H1 (cell line): Measurements from ENCODE around the gene AGAP1. TPM values are rescaled to one million over a fixed set of nuclear protein-coding genes. Genes with fewer than 3 reads are reported as not detected.

Experiments
- CTCF ChIA-PET: fragments of 300-600 bp; sonication (Branson Sonifier 250); formaldehyde crosslinking; loops from one replicate; lab custom pipeline; 2021; ENCODE audit not compliant: partially characterized antibody; lab: Charles Lee
- POLR2A ChIA-PET: fragments of 300-600 bp; sonication (Branson Sonifier 250); formaldehyde crosslinking; loops from one replicate; lab custom pipeline; 2021; ENCODE audit warnings: inconsistent platforms; ENCODE audit not compliant: partially characterized antibody; lab: Charles Lee
- DNase-seq, 2 experiments: peaks; one replicate each; pipeline versions ENCODE4 v3.0.0 to v3.0.0-alpha.2; 2010 to 2022; ENCODE audit warnings: low spot score in 2 of 2, low read depth in 1 of 2, mixed read lengths in 1 of 2
- FAIRE-seq: peaks from 2 replicates; lab custom pipeline; 2011; peaks lifted over from hg19 to GRCh38; lab: Jason Lieb, UNC
- H2AFZ ChIP-seq: 2 replicates; pipeline ENCODE4 v1.8.1; 2012; ENCODE audit warnings: low read length, inconsistent platforms
- H2AK5ac ChIP-seq: 2 replicates; pipeline ENCODE4 v1.6.1; 2013; ENCODE audit warnings: low read depth, low read length
- H2BK120ac ChIP-seq: replicated peaks from 2 replicates; pipeline ENCODE3; 2013; ENCODE audit warnings: low read depth, low read length, inconsistent platforms
- H2BK12ac ChIP-seq: 2 replicates; pipeline ENCODE4 v1.6.1; 2013; ENCODE audit warnings: low read depth, low read length
- H2BK15ac ChIP-seq: 2 replicates; pipeline ENCODE4 v1.6.1; 2013; ENCODE audit warnings: low read length
- H2BK20ac ChIP-seq: 2 replicates; pipeline ENCODE4 v1.6.1; 2013; ENCODE audit warnings: low read length
- H2BK5ac ChIP-seq: 2 replicates; pipeline ENCODE4 v1.6.1; 2013; ENCODE audit warnings: low read depth, low read length
- H3K14ac ChIP-seq: 2 replicates; pipeline ENCODE4 v1.6.1; 2013; ENCODE audit warnings: inconsistent platforms; ENCODE audit not compliant: insufficient read length
- H3K18ac ChIP-seq: 2 replicates; pipeline ENCODE4 v1.6.1; 2013; ENCODE audit warnings: low read length; ENCODE audit errors: extremely low read depth
- H3K23ac ChIP-seq: 2 replicates; pipeline ENCODE4 v1.6.1; 2013; ENCODE audit warnings: inconsistent platforms; ENCODE audit not compliant: insufficient read length
- H3K23me2 ChIP-seq: 2 replicates; pipeline ENCODE4 v1.6.1; 2013; ENCODE audit warnings: low read depth, low read length
- H3K27ac ChIP-seq: 2 replicates; pipeline ENCODE4 v1.6.1; 2011; ENCODE audit warnings: low read depth, low read length, inconsistent platforms
- H3K27me3 ChIP-seq, 4 experiments: replicated peaks in 1 of 4; 1 replicate in 1 of 4; 2 replicates in 3 of 4; pipeline versions ENCODE4 v1.6.1 to v1.8.1; 2011 to 2013; ENCODE audit warnings: low read length in 3 of 4, mild to moderate bottlenecking in 3 of 4, inconsistent platforms in 2 of 4, mixed read lengths in 2 of 4, moderate library complexity in 1 of 4; ENCODE audit not compliant: control insufficient read depth in 3 of 4, insufficient read depth in 3 of 4; ENCODE audit errors: extremely low read depth in 1 of 4
- H3K36me3 ChIP-seq, 4 experiments: 2 replicates each; pipeline versions ENCODE4 v1.6.1 to v1.8.1; 2011 to 2013; ENCODE audit warnings: mild to moderate bottlenecking in 4 of 4, low read length in 3 of 4, moderate library complexity in 2 of 4, control low read depth in 1 of 4, inconsistent platforms in 1 of 4; ENCODE audit not compliant: insufficient read depth in 4 of 4, control insufficient read depth in 2 of 4
- H3K4ac ChIP-seq: replicated peaks from 2 replicates; pipeline ENCODE3; 2013; ENCODE audit warnings: low read length, low read depth, mixed read lengths, inconsistent platforms; ENCODE audit not compliant: insufficient read length
- H3K4me1 ChIP-seq, 4 experiments: replicated peaks in 1 of 4; 1 replicate in 1 of 4; 2 replicates in 3 of 4; pipeline versions ENCODE4 v1.6.1 to v1.8.1; 2011 to 2013; ENCODE audit warnings: low read length in 3 of 4, inconsistent platforms in 2 of 4, mixed read lengths in 1 of 4; ENCODE audit not compliant: insufficient read depth in 4 of 4, control insufficient read depth in 3 of 4
- H3K4me2 ChIP-seq, 2 experiments: 2 replicates each; pipeline versions ENCODE4 v1.6.1 to v1.8.1; 2011 to 2013; ENCODE audit warnings: low read depth in 2 of 2, low read length in 2 of 2, control low read depth in 1 of 2, inconsistent platforms in 1 of 2, mild to moderate bottlenecking in 1 of 2; ENCODE audit not compliant: insufficient read depth in 1 of 2
- H3K4me3 ChIP-seq, 4 experiments: fragments of 200-600, 300-600 bp in 1 of 4; sonication (generic), shearing (Covaris generic), sonication (Bioruptor Twin) in 1 of 4; 2 replicates each; pipeline versions ENCODE4 v1.5.1 to v1.8.1; 2011 to 2016; ENCODE audit warnings: low read length in 4 of 4, low read depth in 3 of 4, control low read depth in 2 of 4, inconsistent platforms in 2 of 4, mild to moderate bottlenecking in 2 of 4, mixed read lengths in 1 of 4, moderate library complexity in 1 of 4; ENCODE audit not compliant: insufficient read depth in 2 of 4; ENCODE audit errors: extremely low read depth in 1 of 4
- H3K56ac ChIP-seq: replicated peaks from 2 replicates; pipeline ENCODE3; 2013; ENCODE audit warnings: low read depth, mild to moderate bottlenecking, mixed read lengths, low read length, inconsistent platforms; ENCODE audit not compliant: insufficient read length
- H3K79me1 ChIP-seq: 2 replicates; pipeline ENCODE4 v1.6.1; 2013; ENCODE audit warnings: low read depth, low read length, control low read depth
- H3K79me2 ChIP-seq, 2 experiments: 2 replicates each; pipeline versions ENCODE4 v1.6.1 to v1.8.1; 2012 to 2013; ENCODE audit warnings: low read length in 2 of 2, mild to moderate bottlenecking in 2 of 2, inconsistent platforms in 1 of 2; ENCODE audit not compliant: insufficient read depth in 2 of 2, control insufficient read depth in 1 of 2
- H3K9ac ChIP-seq, 4 experiments: replicated peaks in 1 of 4; 1 replicate in 1 of 4; 2 replicates in 3 of 4; pipeline versions ENCODE4 v1.6.1 to v1.8.1; 2011 to 2013; ENCODE audit warnings: low read depth in 3 of 4, low read length in 3 of 4, control low read depth in 2 of 4, mild to moderate bottlenecking in 2 of 4, moderate library complexity in 2 of 4, inconsistent platforms in 1 of 4; ENCODE audit errors: extremely low read depth in 1 of 4
- H3K9me3 ChIP-seq, 2 experiments: 2 replicates each; pipeline versions ENCODE4 v1.6.1 to v1.8.1; 2012 to 2013; ENCODE audit warnings: mild to moderate bottlenecking in 2 of 2, moderate library complexity in 2 of 2, control low read depth in 1 of 2, inconsistent platforms in 1 of 2, low read depth in 1 of 2, low read length in 1 of 2, mixed read lengths in 1 of 2; ENCODE audit not compliant: insufficient read depth in 2 of 2
- H4K20me1 ChIP-seq, 2 experiments: replicated peaks in 1 of 2; 2 replicates each; pipeline versions ENCODE3 to v1.8.1; 2011 to 2013; ENCODE audit warnings: inconsistent platforms in 2 of 2, low read length in 2 of 2, mild to moderate bottlenecking in 1 of 2; ENCODE audit not compliant: insufficient read depth in 2 of 2, control insufficient read depth in 1 of 2
- H4K5ac ChIP-seq: 2 replicates; pipeline ENCODE4 v1.6.1; 2013; ENCODE audit warnings: low read length, low read depth, mixed read lengths, inconsistent platforms; ENCODE audit not compliant: insufficient read length
- H4K8ac ChIP-seq: 2 replicates; pipeline ENCODE4 v1.8.0; 2013; ENCODE audit warnings: mild to moderate bottlenecking, moderate library complexity, low read length, inconsistent platforms; ENCODE audit not compliant: insufficient read depth; ENCODE audit errors: extremely low read depth
- H4K91ac ChIP-seq: replicated peaks from 2 replicates; pipeline ENCODE3; 2013; ENCODE audit warnings: low read length, mixed read lengths, inconsistent platforms; ENCODE audit not compliant: insufficient read length
- ASH2L ChIP-seq: fragments of 200-600, 300-600 bp; sonication (generic); IDR thresholded peaks from one replicate; pipeline ENCODE4 v1.7.1; 2017; ENCODE audit warnings: low read length
- ATF2 ChIP-seq: IDR thresholded peaks from 2 replicates; pipeline ENCODE4 v1.6.1; 2012; ENCODE audit warnings: low read length, inconsistent platforms
- BCL11A ChIP-seq, 2 experiments: IDR thresholded peaks; one replicate each; pipeline ENCODE4 v1.6.1; 2011; ENCODE audit warnings: low read depth in 2 of 2, low read length in 2 of 2, mild to moderate bottlenecking in 2 of 2
- HDAC6 ChIP-seq: IDR thresholded peaks from one replicate; pipeline ENCODE4 v1.7.1; 2012; ENCODE audit warnings: low read depth, mild to moderate bottlenecking, inconsistent platforms, low read length, moderate library complexity
- KDM1A ChIP-seq: fragments of 200-600, 300-600 bp; sonication (generic); IDR thresholded peaks from 2 replicates; pipeline ENCODE4 v1.7.1; 2016; ENCODE audit warnings: mild to moderate bottlenecking, low read length, borderline replicate concordance
- KDM4A ChIP-seq: IDR thresholded peaks from one replicate; pipeline ENCODE4 v1.7.1; 2012; ENCODE audit warnings: low read depth, mild to moderate bottlenecking, moderate library complexity, low read length, inconsistent platforms; ENCODE audit not compliant: severe bottlenecking
- MAFK ChIP-seq: IDR thresholded peaks from 2 replicates; pipeline ENCODE4 v1.6.1; 2012; ENCODE audit warnings: low read depth, mild to moderate bottlenecking, improper control_type of control experiment, low read length
- NANOG ChIP-seq: IDR thresholded peaks from 2 replicates; pipeline ENCODE4 v1.6.1; 2011; ENCODE audit warnings: low read length, low read depth, mild to moderate bottlenecking, inconsistent platforms; ENCODE audit not compliant: insufficient read depth, poor library complexity, severe bottlenecking
- SP4 ChIP-seq: IDR thresholded peaks from 2 replicates; pipeline ENCODE4 v1.6.1; 2012; ENCODE audit warnings: low read length, inconsistent platforms
- SUZ12 ChIP-seq: fragments of 200-600 bp; sonication (generic); IDR thresholded peaks from 2 replicates; pipeline ENCODE4 v1.6.1; 2012; ENCODE audit warnings: mild to moderate bottlenecking, inconsistent platforms, low read length, moderate library complexity, mixed read lengths
- WGBS, 2 experiments: shearing (Covaris generic) in 1 of 2; methylation state at CpG; one replicate each; pipeline versions ENCODE4 v1.1.6 to v1.1.7; 2013 to 2015; ENCODE audit warnings: low lambda C conversion rate in 2 of 2, mixed read lengths in 2 of 2, inconsistent platforms in 1 of 2, low coverage in 1 of 2, missing lambda C conversion rate in 1 of 2; ENCODE audit not compliant: insufficient replicate concordance in 2 of 2, insufficient coverage in 1 of 2, insufficient read length in 1 of 2; ENCODE audit errors: extremely low coverage in 1 of 2, missing lambda C conversion rate in 1 of 2; 5-methylcytosine and 5-hydroxymethylcytosine counted together
- polyA plus RNA-seq, 7 experiments: library from polyadenylated mRNA; depleted of rRNA in 3 of 7; stranded (reverse) in 5 of 7; unstranded in 2 of 7; fragments of >200 nt in 5 of 7; fragments of 200-250 nt in 2 of 7; gene quantifications; 1 replicate in 5 of 7; 2 replicates in 1 of 7; 4 replicates in 1 of 7; pipeline versions ENCODE4 v1.2.1 to v1.2.3, GENCODE V29; 2011 to 2013; ENCODE audit warnings: missing spikeins in 2 of 7, mixed read lengths in 2 of 7
- total RNA-seq: library from RNA; stranded (reverse); fragmentation: NEBNext Ultra II Directional; extraction: Animal tissue kit (Norgen Biotek cat#: 25700); gene quantifications from 2 replicates; pipeline ENCODE4 v1.2.1, GENCODE V29; 2021

AGAP1 gene
- total and polyA plus RNA-seq, 2 of the 8 experiments (the other 6 are each of a cell fraction or from before 2014, with no cell fraction given): 18.1 to 39.4 TPM

GRCh38 chr2:235770909-235771820 is 277.3 kb downstream of the AGAP1 start:
- H2BK120ac ChIP-seq: no peak overlapping the region
- no peaks in the 10 kb centered on the region for H3K23me2 ChIP-seq
- H3K4me3 ChIP-seq: no peak overlapping the region
- H2AK5ac ChIP-seq: no peak overlapping the region
- DNase-seq (no peak), FAIRE-seq (no peak)
- H3K14ac ChIP-seq: no peak overlapping the region
- 0 out of 2 replicates have a peak, but pooled peaks cover 1% of the 10 kb centered on the region for H3K79me1 ChIP-seq
- H2BK20ac ChIP-seq: no peak overlapping the region
- no peaks in the 10 kb centered on the region for H3K79me2 ChIP-seq
- H3K18ac ChIP-seq: no peak overlapping the region
- POLR2A ChIA-PET: no interaction called here
- no peak overlapping the region for H3K23ac ChIP-seq
- H2BK5ac ChIP-seq: no peak overlapping the region
- no peak overlapping the region for H3K27ac ChIP-seq
- H3K9ac ChIP-seq: no peak overlapping the region
- H2BK15ac ChIP-seq: no peak overlapping the region
- H3K56ac ChIP-seq: no peak overlapping the region
- H3K4ac ChIP-seq: no peak overlapping the region
- no peaks in the 10 kb centered on the region for H3K9me3 ChIP-seq
- no peak overlapping the region for H4K91ac ChIP-seq
- no peak overlapping the region for H2AFZ ChIP-seq
- no peak overlapping the region for H2BK12ac ChIP-seq
- H3K4me2 ChIP-seq: no peak overlapping the region
- H3K27me3 ChIP-seq: no peaks in the 10 kb centered on the region
- H4K5ac ChIP-seq: no peak overlapping the region
- WGBS, 2 experiments: 93% methylated on average over 23 of the region's 23 CpGs; no CpG with 5 or more reads in 1 of the 2 experiments
- no peak overlapping the region; the same call in 1 of the 2 replicates for H4K8ac ChIP-seq
- H3K4me1 ChIP-seq: peaks cover 0 to 5% (median 2%) of the 10 kb centered on the region in 4 experiments; a peak in 4 of 7 replicates
- CTCF ChIA-PET: interaction anchor here (0.7 to 3.3 kb wide), 6 partner anchors 9 to 22 kb away, joined by 3 to 20 read pairs (median 4); no protein-coding TSS in a partner anchor
- peaks cover under 1 to 3% of the 10 kb centered on the region in 2 experiments for H4K20me1 ChIP-seq
- H3K36me3 ChIP-seq: no peaks in the 10 kb centered on the region
- TF ChIP-seq KDM4A: no peak
- TF ChIP-seq ATF2: no peak
- no peak for TF ChIP-seq NANOG
- TF ChIP-seq HDAC6: no peak
- no peak for TF ChIP-seq KDM1A
- no peak for TF ChIP-seq BCL11A (IDR thresholded peaks at IDR 0.05; ENCODE audit: low read depth in 2 of 2, low read length in 2 of 2)
- TF ChIP-seq SP4: no peak
- no peak for TF ChIP-seq MAFK
- no peak for TF ChIP-seq ASH2L
- no peak for TF ChIP-seq SUZ12
